HEK293 (cell line): ENCODE results near the gene GPS1.

ENCODE experiments used
- CTCF ChIA-PET: fragments of 350-600 bp; formaldehyde crosslinking; extraction: SDS; loops from one replicate; lab custom pipeline; 2021; ENCODE audit warnings: antibody characterized with exemption; lab: Yijun Ruan, JAX
- POLR2A ChIA-PET: fragments of 300-600 bp; formaldehyde crosslinking; extraction: SDS; loops from one replicate; lab custom pipeline; 2020; ENCODE audit warnings: antibody characterized with exemption, inconsistent platforms; lab: Yijun Ruan, JAX
- H3K27ac ChIP-seq: fragments of 200-500 bp; sonication (Bioruptor generic); 2 replicates; pipeline ENCODE4 v1.5.1; 2014; ENCODE audit warnings: low read depth, low read length, control low read depth, inconsistent platforms; ENCODE audit errors: extremely low read depth
- H3K36me3 ChIP-seq, 2 experiments: fragments of 200-500 bp in 1 of 2; sonication (Bioruptor generic) in 1 of 2; 1 replicate in 1 of 2; 2 replicates in 1 of 2; pipeline ENCODE4 v1.5.1; 2014 to 2017; ENCODE audit warnings: inconsistent platforms in 2 of 2, low read length in 2 of 2; ENCODE audit not compliant: control insufficient read depth in 2 of 2, insufficient read depth in 1 of 2
- H3K4me1 ChIP-seq: fragments of 200-500 bp; sonication (Bioruptor generic); 2 replicates; pipeline ENCODE4 v1.5.1; 2014; ENCODE audit warnings: mild to moderate bottlenecking, low read length, inconsistent platforms; ENCODE audit not compliant: control insufficient read depth, insufficient read depth
- H3K4me3 ChIP-seq: 2 replicates; pipeline ENCODE4 v1.5.1; 2011; ENCODE audit warnings: low read depth, mild to moderate bottlenecking, control low read depth, low read length, moderate library complexity
- H3K9me3 ChIP-seq: fragments of 200-500 bp; sonication (Bioruptor generic); 2 replicates; pipeline ENCODE4 v1.5.1; 2014; ENCODE audit warnings: low read depth, low read length, inconsistent platforms; ENCODE audit not compliant: control insufficient read depth, insufficient read depth
- CTCF ChIP-seq: fragments of 450-650 bp; formaldehyde crosslinking; IDR thresholded peaks from 2 replicates; pipeline ENCODE4 v1.5.1; 2016; ENCODE audit warnings: missing biosample characterization, missing genetic modification characterization
- FEZF1 ChIP-seq: fragments of 450-650 bp; formaldehyde crosslinking; IDR thresholded peaks from 2 replicates; pipeline ENCODE4 v1.5.1; 2016; ENCODE audit warnings: missing biosample characterization, missing genetic modification characterization
- KLF1 ChIP-seq: fragments of 450-650 bp; formaldehyde crosslinking; IDR thresholded peaks from 2 replicates; pipeline ENCODE4 v1.5.1; 2016; ENCODE audit warnings: missing biosample characterization, missing genetic modification characterization
- KLF16 ChIP-seq: fragments of 450-650 bp; formaldehyde crosslinking; IDR thresholded peaks from 2 replicates; pipeline ENCODE4 v1.5.1; 2017; ENCODE audit warnings: missing biosample characterization, missing genetic modification characterization
- KLF8 ChIP-seq: fragments of 450-650 bp; formaldehyde crosslinking; IDR thresholded peaks from 2 replicates; pipeline ENCODE4 v1.5.1; 2016; ENCODE audit warnings: missing biosample characterization, missing genetic modification characterization
- PRDM4 ChIP-seq: fragments of 450-650 bp; formaldehyde crosslinking; IDR thresholded peaks from 2 replicates; pipeline ENCODE4 v1.5.1; 2017; ENCODE audit warnings: missing biosample characterization, missing genetic modification characterization
- PRDM6 ChIP-seq: fragments of 450-650 bp; formaldehyde crosslinking; IDR thresholded peaks from 2 replicates; pipeline ENCODE4 v1.5.1; 2017; ENCODE audit warnings: missing biosample characterization, missing genetic modification characterization
- SP2 ChIP-seq: fragments of 450-650 bp; formaldehyde crosslinking; IDR thresholded peaks from 2 replicates; pipeline ENCODE4 v1.5.1; 2016; ENCODE audit warnings: missing biosample characterization, missing genetic modification characterization
- ZBTB17 ChIP-seq: fragments of 450-650 bp; formaldehyde crosslinking; IDR thresholded peaks from 2 replicates; pipeline ENCODE4 v1.5.1; 2016; ENCODE audit warnings: missing biosample characterization, missing genetic modification characterization
- ZBTB6 ChIP-seq: fragments of 450-650 bp; formaldehyde crosslinking; IDR thresholded peaks from 2 replicates; pipeline ENCODE4 v1.5.1; 2017; ENCODE audit warnings: missing biosample characterization, missing genetic modification characterization
- ZFP41 ChIP-seq: fragments of 450-650 bp; formaldehyde crosslinking; IDR thresholded peaks from 2 replicates; pipeline ENCODE4 v1.5.1; 2016; ENCODE audit warnings: missing biosample characterization, missing genetic modification characterization, borderline replicate concordance
- ZNF121 ChIP-seq: fragments of 450-650 bp; formaldehyde crosslinking; IDR thresholded peaks from 2 replicates; pipeline ENCODE4 v1.5.1; 2016; ENCODE audit warnings: missing biosample characterization, missing genetic modification characterization
- ZNF133 ChIP-seq: fragments of 450-650 bp; formaldehyde crosslinking; IDR thresholded peaks from 2 replicates; pipeline ENCODE4 v1.5.1; 2016; ENCODE audit warnings: missing biosample characterization, missing genetic modification characterization
- ZNF155 ChIP-seq: fragments of 450-650 bp; formaldehyde crosslinking; IDR thresholded peaks from 2 replicates; pipeline ENCODE4 v1.5.1; 2016; ENCODE audit warnings: missing biosample characterization, missing genetic modification characterization
- ZNF2 ChIP-seq: fragments of 450-650 bp; formaldehyde crosslinking; IDR thresholded peaks from 2 replicates; pipeline ENCODE4 v1.5.1; 2016; ENCODE audit warnings: missing biosample characterization, missing genetic modification characterization
- ZNF280C ChIP-seq: fragments of 450-650 bp; formaldehyde crosslinking; IDR thresholded peaks from 2 replicates; pipeline ENCODE4 v1.5.1; 2016; ENCODE audit warnings: missing biosample characterization, missing genetic modification characterization
- ZNF335 ChIP-seq: fragments of 450-650 bp; formaldehyde crosslinking; conservative IDR thresholded peaks from 2 replicates; pipeline ENCODE4 v1.5.1; 2016; ENCODE audit warnings: missing biosample characterization, missing genetic modification characterization
- ZNF362 ChIP-seq: fragments of 450-650 bp; formaldehyde crosslinking; IDR thresholded peaks from 2 replicates; pipeline ENCODE4 v1.5.1; 2016; ENCODE audit warnings: missing biosample characterization, missing genetic modification characterization
- ZNF37A ChIP-seq: fragments of 450-650 bp; IDR thresholded peaks from 2 replicates; pipeline ENCODE4 v1.5.1; 2018; ENCODE audit warnings: missing biosample characterization, missing genetic modification characterization
- ZNF513 ChIP-seq: fragments of 450-650 bp; IDR thresholded peaks from 2 replicates; pipeline ENCODE4 v1.5.1; 2018; ENCODE audit warnings: missing biosample characterization, missing genetic modification characterization
- ZNF664 ChIP-seq: fragments of 450-650 bp; formaldehyde crosslinking; IDR thresholded peaks from 2 replicates; pipeline ENCODE4 v1.5.1; 2016; ENCODE audit warnings: missing biosample characterization, missing genetic modification characterization
- ZNF707 ChIP-seq: fragments of 450-650 bp; formaldehyde crosslinking; IDR thresholded peaks from 2 replicates; pipeline ENCODE4 v1.5.1; 2016; ENCODE audit warnings: missing biosample characterization, missing genetic modification characterization
- ZNF747 ChIP-seq: fragments of 450-650 bp; formaldehyde crosslinking; IDR thresholded peaks from 2 replicates; pipeline ENCODE4 v1.5.1; 2016; ENCODE audit warnings: missing biosample characterization, missing genetic modification characterization
- ZNF768 ChIP-seq: fragments of 450-650 bp; formaldehyde crosslinking; IDR thresholded peaks from 2 replicates; pipeline ENCODE4 v1.5.1; 2018; ENCODE audit warnings: missing biosample characterization, mild to moderate bottlenecking, missing genetic modification characterization
- ZNF792 ChIP-seq: fragments of 450-650 bp; formaldehyde crosslinking; IDR thresholded peaks from 2 replicates; pipeline ENCODE4 v1.5.1; 2016; ENCODE audit warnings: missing biosample characterization, missing genetic modification characterization
- ZNF843 ChIP-seq: fragments of 450-650 bp; formaldehyde crosslinking; IDR thresholded peaks from 2 replicates; pipeline ENCODE4 v1.5.1; 2016; ENCODE audit warnings: missing biosample characterization, missing genetic modification characterization

Gene GPS1

GRCh38 chr17:82037092-82037888 lies 14.4 kb upstream of the GPS1 start, which contains the start of gene DCXR:
TSS of gene DCXR (minus strand) at chr17:82037697. CDS start at chr17:82037682, 15 bp downstream.
- peak within 1 kb of the TSS; percentile 83 for H3K27ac ChIP-seq
- POLR2A ChIA-PET, result interaction anchor here (0.5 to 2.7 kb wide), 39 partner anchors 8 to 526 kb away, joined by 3 to 96 read pairs (median 4); partner anchors contain the start of genes ARL16, CENPX, DUS1L and FASN
- CTCF ChIA-PET, result interaction anchor here (0.6 to 7.2 kb wide), 31 partner anchors 8 to 487 kb away, joined by 3 to 42 read pairs (median 4); partner anchors contain the start of genes CENPX, FASN and LRRC45
- H3K9me3 ChIP-seq, result no peaks in the 10 kb centered on the region
- H3K4me1 ChIP-seq, result peaks cover 10% of the 10 kb centered on the region
- peak within 1 kb of the TSS; percentile 64 for H3K4me3 ChIP-seq
- H3K36me3 ChIP-seq, result peaks cover 0 to 34% of the 10 kb centered on the region in 2 experiments; a peak in 1 of 3 replicates
- TF ChIP-seq KLF1 (tag by site-specific recombination) (peak; percentile 85), PRDM6 (no peak), ZBTB6 (peak; percentile 86), ZNF280C (tag by site-specific recombination) (no peak), ZNF843 (tag by site-specific recombination) (peak; percentile 62; the same call in 1 of the 2 replicates), ZNF121 (tag by site-specific recombination) (no peak), ZNF747 (tag by site-specific recombination) (no peak), PRDM4 (tag by site-specific recombination) (no peak), ZFP41 (tag by site-specific recombination) (no peak), ZNF792 (tag by site-specific recombination) (no peak), KLF8 (tag by site-specific recombination) (peak; percentile 94; the same call in 1 of the 2 replicates), CTCF (tag by site-specific recombination) (peak; percentile 94), FEZF1 (no peak), ZNF362 (tag by site-specific recombination) (no peak), ZBTB17 (tag by site-specific recombination) (peak; percentile 86), ZNF37A (tag by site-specific recombination) (no peak), ZNF335 (tag by site-specific recombination) (peak; percentile 98), ZNF664 (tag by site-specific recombination) (no peak), ZNF133 (no peak), ZNF2 (tag by site-specific recombination) (peak; percentile 89), ZNF155 (tag by site-specific recombination) (no peak), SP2 (tag by site-specific recombination) (peak; percentile 96), ZNF707 (tag by site-specific recombination) (no peak), ZNF768 (no peak; the same call in 1 of the 2 replicates), ZNF513 (tag by site-specific recombination) (no peak), KLF16 (tag by site-specific recombination) (peak; percentile 84)
